Measurements from ENCODE around the gene YPEL2. TPM values are rescaled to one million over a fixed set of nuclear protein-coding genes. Genes with fewer than 3 reads are reported as not detected.
"Not testable (repeated sequence)": the region's sequence is repeated elsewhere in the genome, so short reads cannot be mapped to it uniquely, and the experiment has no call there.

The YPEL2 gene
- total RNA-seq, 1 donor from 2014 or later = 52.1 TPM

- Mint-ChIP-seq H3K36me3 (ENCODE audit: low read depth) (peaks cover 2% of the 10 kb centered on the region), H3K27ac (ENCODE audit: unreplicated experiment) (no peak overlapping the region), H3K4me1 (ENCODE audit: low read depth) (no peaks in the 10 kb centered on the region), H3K27me3 (ENCODE audit: low read depth) (peaks cover 11% of the 10 kb centered on the region), H3K9me3 (ENCODE audit: low read depth) (peaks cover 3% of the 10 kb centered on the region), H3K4me3 (ENCODE audit: unreplicated experiment) (no peak overlapping the region)
- TF ChIP-seq, protein P1, sequence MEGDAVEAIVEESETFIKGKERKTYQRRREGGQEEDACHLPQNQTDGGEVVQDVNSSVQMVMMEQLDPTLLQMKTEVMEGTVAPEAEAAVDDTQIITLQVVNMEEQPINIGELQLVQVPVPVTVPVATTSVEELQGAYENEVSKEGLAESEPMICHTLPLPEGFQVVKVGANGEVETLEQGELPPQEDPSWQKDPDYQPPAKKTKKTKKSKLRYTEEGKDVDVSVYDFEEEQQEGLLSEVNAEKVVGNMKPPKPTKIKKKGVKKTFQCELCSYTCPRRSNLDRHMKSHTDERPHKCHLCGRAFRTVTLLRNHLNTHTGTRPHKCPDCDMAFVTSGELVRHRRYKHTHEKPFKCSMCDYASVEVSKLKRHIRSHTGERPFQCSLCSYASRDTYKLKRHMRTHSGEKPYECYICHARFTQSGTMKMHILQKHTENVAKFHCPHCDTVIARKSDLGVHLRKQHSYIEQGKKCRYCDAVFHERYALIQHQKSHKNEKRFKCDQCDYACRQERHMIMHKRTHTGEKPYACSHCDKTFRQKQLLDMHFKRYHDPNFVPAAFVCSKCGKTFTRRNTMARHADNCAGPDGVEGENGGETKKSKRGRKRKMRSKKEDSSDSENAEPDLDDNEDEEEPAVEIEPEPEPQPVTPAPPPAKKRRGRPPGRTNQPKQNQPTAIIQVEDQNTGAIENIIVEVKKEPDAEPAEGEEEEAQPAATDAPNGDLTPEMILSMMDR (IDR thresholded peaks at IDR 0.05) = no peak
- DNase-seq (ENCODE audit: low spot score) = no peak
These were observed 26.6 kb upstream of the YPEL2 start for GRCh38 chr17:59304811-59305210.

DNA sequence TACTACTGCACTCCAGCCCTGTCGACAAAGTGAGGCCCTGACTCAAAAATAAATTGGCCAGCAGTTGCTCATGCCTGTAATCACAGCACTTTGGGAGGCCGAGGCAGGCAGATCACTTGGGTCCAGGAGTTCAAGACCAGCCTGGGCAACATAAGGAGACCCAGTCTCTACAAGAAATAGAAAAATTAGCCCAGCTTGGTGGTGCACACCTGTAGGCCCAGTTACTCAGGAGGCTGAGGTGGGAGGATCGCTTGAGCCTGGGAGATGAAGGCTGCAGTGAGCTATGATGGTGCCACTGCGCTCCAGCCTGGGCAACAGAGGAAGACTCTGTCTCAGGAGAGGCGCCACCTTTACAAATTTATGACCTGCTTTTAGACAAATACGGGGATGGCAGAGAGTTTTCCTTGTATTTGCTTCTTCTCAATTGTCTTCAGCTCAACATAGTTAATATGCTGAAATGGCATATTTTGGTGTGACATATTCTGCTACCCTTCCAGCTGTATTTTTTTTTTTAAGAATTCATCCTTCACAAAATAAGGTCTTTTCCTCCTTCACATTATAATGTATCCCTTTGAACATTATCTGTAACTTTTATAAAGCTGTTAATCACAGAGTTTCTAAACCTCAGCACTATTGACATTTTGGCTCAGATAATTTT, 21.1 kb upstream of the YPEL2 start:
- no peak for DNase-seq (ENCODE audit: low spot score)
- Mint-ChIP-seq H3K27me3 (ENCODE audit: low read depth) (peaks cover under 1% of the 10 kb centered on the region), H3K27ac (ENCODE audit: unreplicated experiment) (no peak overlapping the region), H3K4me3 (ENCODE audit: unreplicated experiment) (no peak overlapping the region), H3K9me3 (ENCODE audit: low read depth) (no peaks in the 10 kb centered on the region), H3K4me1 (ENCODE audit: low read depth) (peaks cover 17% of the 10 kb centered on the region), H3K36me3 (ENCODE audit: low read depth) (no peaks in the 10 kb centered on the region)
- TF ChIP-seq, protein P1 (IDR thresholded peaks at IDR 0.05) = no peak

DNA sequence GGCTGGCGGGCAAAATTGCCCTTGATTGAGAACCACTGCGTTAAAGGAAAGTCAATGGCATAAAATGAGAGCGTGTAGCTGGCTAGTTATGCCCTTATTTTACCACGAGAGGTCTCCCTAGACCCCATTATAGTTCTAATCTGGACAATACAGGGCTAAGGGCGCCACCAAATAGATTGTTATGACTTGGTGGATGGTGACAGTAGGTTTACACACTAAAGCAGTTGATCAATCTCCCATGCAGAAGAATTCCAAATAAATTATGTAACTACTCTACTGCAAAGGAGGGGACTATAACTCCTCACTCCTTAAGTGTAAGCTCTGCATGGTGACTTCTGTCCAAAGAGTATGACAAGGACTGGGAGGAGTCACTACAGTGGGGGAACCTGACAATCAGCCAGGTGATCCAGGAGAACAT, 20.4 kb upstream of the YPEL2 start:
- no peaks in the 10 kb centered on the region for H3K36me3 Mint-ChIP-seq (ENCODE audit: low read depth)
- TF ChIP-seq, protein P1 (IDR thresholded peaks at IDR 0.05) = peak; percentile 94
- no peaks in the 10 kb centered on the region for H3K9me3 Mint-ChIP-seq (ENCODE audit: low read depth)
- H3K4me3 Mint-ChIP-seq (ENCODE audit: unreplicated experiment) = no peak overlapping the region
- H3K4me1 Mint-ChIP-seq (ENCODE audit: low read depth) = peaks cover 17% of the 10 kb centered on the region
- H3K27ac Mint-ChIP-seq (ENCODE audit: unreplicated experiment) = peak overlapping the region; percentile 49
- H3K27me3 Mint-ChIP-seq (ENCODE audit: low read depth) = no peaks in the 10 kb centered on the region
- no peak for DNase-seq (ENCODE audit: low spot score)

GRCh38 chr17:59311521-59311920, 19.9 kb upstream of the YPEL2 start:
- H3K4me1 Mint-ChIP-seq (ENCODE audit: low read depth) = peaks cover 17% of the 10 kb centered on the region
- H3K27ac Mint-ChIP-seq (ENCODE audit: unreplicated experiment) = peak overlapping the region; percentile 49
- not testable (repeated sequence) for H3K36me3 Mint-ChIP-seq (ENCODE audit: low read depth); H3K9me3 Mint-ChIP-seq (ENCODE audit: low read depth); H3K27me3 Mint-ChIP-seq (ENCODE audit: low read depth); DNase-seq (ENCODE audit: low spot score); H3K4me3 Mint-ChIP-seq (ENCODE audit: unreplicated experiment)

GRCh38 chr17:59315866-59316265, 15.6 kb upstream of the YPEL2 start:
- Mint-ChIP-seq H3K4me3 (ENCODE audit: unreplicated experiment) (no peak overlapping the region), H3K27me3 (ENCODE audit: low read depth) (no peaks in the 10 kb centered on the region), H3K36me3 (ENCODE audit: low read depth) (no peaks in the 10 kb centered on the region), H3K4me1 (ENCODE audit: low read depth) (peaks cover 16% of the 10 kb centered on the region), H3K9me3 (ENCODE audit: low read depth) (no peaks in the 10 kb centered on the region), H3K27ac (ENCODE audit: unreplicated experiment) (no peak overlapping the region)
- no peak for DNase-seq (ENCODE audit: low spot score)
- TF ChIP-seq, protein P1 (IDR thresholded peaks at IDR 0.05) = no peak
